H9 (cell line): Measurements from ENCODE around the gene R3HDM2. TPM values are rescaled to one million over a fixed set of nuclear protein-coding genes. Genes with fewer than 3 reads are reported as not detected.
A peak's percentile ranks its signal among the peaks of the same experiment; 100 is the strongest.

Experiments
- DNase-seq: peaks from one replicate; pipeline ENCODE4 v3.0.0-alpha.2; 2017
- H2AFZ ChIP-seq: one replicate; pipeline ENCODE4 v1.6.1; 2013; ENCODE audit warnings: mild to moderate bottlenecking, low read length, control low read depth, moderate library complexity
- H2AK5ac ChIP-seq: 2 replicates; pipeline ENCODE4 v1.6.1; 2013; ENCODE audit warnings: low read length, control low read depth, mixed read lengths; ENCODE audit not compliant: insufficient read length
- H2BK120ac ChIP-seq: one replicate; pipeline ENCODE4 v1.6.1; 2013; ENCODE audit warnings: low read depth, mild to moderate bottlenecking, low read length, control low read depth, inconsistent platforms; ENCODE audit not compliant: poor library complexity, severe bottlenecking
- H2BK12ac ChIP-seq: 2 replicates; pipeline ENCODE4 v1.6.1; 2013; ENCODE audit warnings: low read length, control low read depth, mixed read lengths, low read depth; ENCODE audit not compliant: insufficient read length
- H2BK15ac ChIP-seq: 2 replicates; pipeline ENCODE4 v1.6.1; 2013; ENCODE audit warnings: low read depth, low read length, control low read depth
- H2BK20ac ChIP-seq: one replicate; pipeline ENCODE4 v1.6.1; 2013; ENCODE audit warnings: low read depth, mild to moderate bottlenecking, low read length, control low read depth, inconsistent platforms; ENCODE audit not compliant: poor library complexity, severe bottlenecking
- H2BK5ac ChIP-seq: 2 replicates; pipeline ENCODE4 v1.6.1; 2013; ENCODE audit warnings: low read length, control low read depth, mixed read lengths; ENCODE audit not compliant: insufficient read length
- H3K14ac ChIP-seq: 2 replicates; pipeline ENCODE4 v1.6.1; 2013; ENCODE audit warnings: low read length, control low read depth; ENCODE audit not compliant: insufficient read depth
- H3K18ac ChIP-seq: 2 replicates; pipeline ENCODE4 v1.6.1; 2013; ENCODE audit warnings: low read depth, mild to moderate bottlenecking, mixed read lengths, low read length, control low read depth; ENCODE audit not compliant: insufficient read length
- H3K23ac ChIP-seq: 2 replicates; pipeline ENCODE4 v1.6.1; 2013; ENCODE audit warnings: low read length, control low read depth, mixed read lengths, low read depth; ENCODE audit not compliant: insufficient read length
- H3K23me2 ChIP-seq: 2 replicates; pipeline ENCODE4 v1.6.1; 2013; ENCODE audit warnings: low read depth, mild to moderate bottlenecking, mixed read lengths, low read length, control low read depth; ENCODE audit not compliant: insufficient read length, poor library complexity, severe bottlenecking
- H3K27ac ChIP-seq: 2 replicates; pipeline ENCODE4 v1.5.1; 2013; ENCODE audit warnings: low read length, control low read depth, mixed read lengths, low read depth; ENCODE audit not compliant: insufficient read length
- H3K27me3 ChIP-seq: 2 replicates; pipeline ENCODE4 v1.6.1; 2013; ENCODE audit warnings: low read length, control low read depth, inconsistent platforms; ENCODE audit not compliant: insufficient read depth
- H3K4ac ChIP-seq: 2 replicates; pipeline ENCODE4 v1.6.1; 2013; ENCODE audit warnings: low read depth, mild to moderate bottlenecking, control low read depth, inconsistent platforms, low read length, moderate library complexity
- H3K4me1 ChIP-seq: 2 replicates; pipeline ENCODE4 v1.6.1; 2013; ENCODE audit warnings: low read length, control low read depth, inconsistent platforms; ENCODE audit not compliant: insufficient read depth
- H3K4me2 ChIP-seq: 2 replicates; pipeline ENCODE4 v1.6.1; 2013; ENCODE audit warnings: low read length, control low read depth, mixed read lengths; ENCODE audit not compliant: insufficient read length, insufficient read depth
- H3K56ac ChIP-seq: 2 replicates; pipeline ENCODE4 v1.6.1; 2013; ENCODE audit warnings: low read depth, mild to moderate bottlenecking, mixed read lengths, low read length, control low read depth; ENCODE audit not compliant: insufficient read length
- H3K79me1 ChIP-seq: 2 replicates; pipeline ENCODE4 v1.6.1; 2013; ENCODE audit warnings: low read depth, mild to moderate bottlenecking, moderate library complexity, low read length, control low read depth, inconsistent platforms; ENCODE audit not compliant: insufficient read depth, poor library complexity, severe bottlenecking
- H3K79me2 ChIP-seq: 2 replicates; pipeline ENCODE4 v1.6.1; 2013; ENCODE audit warnings: low read length, control low read depth, inconsistent platforms; ENCODE audit not compliant: insufficient read depth
- H3K9ac ChIP-seq: 2 replicates; pipeline ENCODE4 v1.6.1; 2013; ENCODE audit warnings: low read length, control low read depth, mixed read lengths; ENCODE audit not compliant: insufficient read length; ENCODE audit errors: extremely low read depth
- H3K9me3 ChIP-seq: one replicate; pipeline ENCODE4 v1.6.1; 2013; ENCODE audit warnings: low read depth, low read length, inconsistent platforms; ENCODE audit not compliant: control insufficient read depth
- H3T11ph ChIP-seq: one replicate; pipeline ENCODE4 v1.6.1; 2013; ENCODE audit warnings: mild to moderate bottlenecking, low read length, control low read depth, inconsistent platforms
- H4K20me1 ChIP-seq: one replicate; pipeline ENCODE4 v1.6.1; 2013; ENCODE audit not compliant: control insufficient read depth, insufficient read length, insufficient read depth
- H4K5ac ChIP-seq: 2 replicates; pipeline ENCODE4 v1.6.1; 2013; ENCODE audit warnings: low read depth, mild to moderate bottlenecking, mixed read lengths, low read length, control low read depth; ENCODE audit not compliant: insufficient read length
- H4K8ac ChIP-seq: replicated peaks from 2 replicates; pipeline ENCODE4 v1.6.1; 2013; ENCODE audit warnings: low read length, control low read depth, mixed read lengths, low read depth; ENCODE audit not compliant: insufficient read length
- H4K91ac ChIP-seq: 2 replicates; pipeline ENCODE4 v1.6.1; 2013; ENCODE audit warnings: low read depth, mild to moderate bottlenecking, moderate library complexity, mixed read lengths, low read length, control low read depth; ENCODE audit not compliant: insufficient read length
- H3K27ac Mint-ChIP-seq, 3 experiments: 2 replicates in 2 of 3; 3 replicates in 1 of 3; pipeline ENCODE4 v1.8.0; 2020 to 2021; ENCODE audit warnings: mixed read lengths in 3 of 3, mild to moderate bottlenecking in 1 of 3, moderate library complexity in 1 of 3
- H3K27me3 Mint-ChIP-seq: 2 replicates; pipeline ENCODE4 v1.8.0; 2021; ENCODE audit warnings: low read depth, mild to moderate bottlenecking, moderate library complexity, mixed read lengths
- H3K36me3 Mint-ChIP-seq, 3 experiments: 2 replicates in 2 of 3; 3 replicates in 1 of 3; pipeline ENCODE4 v1.8.0; 2020 to 2021; ENCODE audit warnings: low read depth in 3 of 3, mixed read lengths in 3 of 3; ENCODE audit not compliant: insufficient read depth in 1 of 3
- H3K4me1 Mint-ChIP-seq, 2 experiments: 2 replicates each; pipeline ENCODE4 v1.8.0; 2020; ENCODE audit warnings: mixed read lengths in 2 of 2
- H3K4me3 Mint-ChIP-seq, 2 experiments: 2 replicates in 1 of 2; 3 replicates in 1 of 2; pipeline ENCODE4 v1.8.0; 2020 to 2021; ENCODE audit warnings: mild to moderate bottlenecking in 2 of 2, mixed read lengths in 2 of 2, moderate library complexity in 1 of 2
- H3K9me3 Mint-ChIP-seq, 2 experiments: 2 replicates in 1 of 2; 3 replicates in 1 of 2; pipeline ENCODE4 v1.8.0; 2020; ENCODE audit warnings: mild to moderate bottlenecking in 2 of 2, mixed read lengths in 2 of 2, moderate library complexity in 1 of 2
- whole genome bisulfite sequencing: extraction: QIAGEN DNeasy Blood & Tissue Kit; methylation state at CpG from one replicate; pipeline ENCODE4 v1.1.7; 2013; ENCODE audit warnings: missing lambda C conversion rate, low lambda C conversion rate, mixed read lengths; ENCODE audit not compliant: insufficient read length; ENCODE audit errors: extremely low coverage; 5-methylcytosine and 5-hydroxymethylcytosine counted together
- total RNA-seq: library from RNA; stranded (reverse); gene quantifications from 2 replicates; pipeline ENCODE4 v1.2.1, GENCODE V29; 2021
- TF ChIP-seq, protein P1 (sequence below): fragments of 200-600 bp; sonication (generic); conservative IDR thresholded peaks from 3 replicates; pipeline ENCODE4 v1.8.0; 2021; ENCODE audit warnings: antibody characterized with exemption, mild to moderate bottlenecking

The R3HDM2 gene
- total RNA-seq, 1 experiment from 2014 or later: 43.9 TPM

DNA sequence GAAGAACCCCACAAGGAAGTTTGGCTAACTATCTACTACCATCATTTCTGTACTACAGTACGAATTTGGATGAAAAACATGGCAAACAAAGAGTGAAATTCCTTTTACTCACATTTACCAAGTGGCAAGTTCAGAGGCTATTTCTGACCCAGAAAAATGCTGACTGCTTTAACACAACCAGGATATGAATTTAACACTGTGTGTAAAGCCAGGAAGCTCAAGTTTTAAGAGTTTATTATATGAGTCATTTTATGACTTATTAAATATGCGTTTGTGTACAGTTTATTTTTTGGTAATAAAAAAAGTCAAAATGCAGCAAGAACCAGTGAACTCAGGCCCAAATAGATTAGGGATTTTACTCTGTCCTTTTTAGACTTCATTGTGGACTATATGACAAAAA is 121.4 kb downstream of the R3HDM2 start:
- H2BK20ac ChIP-seq: no peak overlapping the region
- no peak overlapping the region for H3K4me2 ChIP-seq
- H3K27me3 Mint-ChIP-seq: no peaks in the 10 kb centered on the region
- no peak overlapping the region for H3K4ac ChIP-seq
- no peak overlapping the region for H3K18ac ChIP-seq
- H3K56ac ChIP-seq: no peak overlapping the region
- no peak overlapping the region for H3T11ph ChIP-seq
- H4K8ac ChIP-seq: no peak overlapping the region
- H3K36me3 Mint-ChIP-seq: peaks cover 0 to 14% (median 9%) of the 10 kb centered on the region in 3 experiments; a peak in 3 of 7 replicates
- peak overlapping the region; percentile 32 for H3K27ac ChIP-seq
- no peak overlapping the region for H2BK5ac ChIP-seq
- no peaks in the 10 kb centered on the region for H3K9me3 Mint-ChIP-seq
- H3K79me2 ChIP-seq: no peaks in the 10 kb centered on the region
- H3K27ac Mint-ChIP-seq: 0 out of 7 replicates have a peak overlapping the region, but pooled peaks of 1 of the 3 experiments have one; percentile 6
- WGBS: no CpG with 5 or more reads among the region's 2 CpGs
- no peak overlapping the region for H3K4me3 Mint-ChIP-seq
- no peak for DNase-seq
- no peaks in the 10 kb centered on the region for H3K23me2 ChIP-seq
- TF ChIP-seq, protein P1, sequence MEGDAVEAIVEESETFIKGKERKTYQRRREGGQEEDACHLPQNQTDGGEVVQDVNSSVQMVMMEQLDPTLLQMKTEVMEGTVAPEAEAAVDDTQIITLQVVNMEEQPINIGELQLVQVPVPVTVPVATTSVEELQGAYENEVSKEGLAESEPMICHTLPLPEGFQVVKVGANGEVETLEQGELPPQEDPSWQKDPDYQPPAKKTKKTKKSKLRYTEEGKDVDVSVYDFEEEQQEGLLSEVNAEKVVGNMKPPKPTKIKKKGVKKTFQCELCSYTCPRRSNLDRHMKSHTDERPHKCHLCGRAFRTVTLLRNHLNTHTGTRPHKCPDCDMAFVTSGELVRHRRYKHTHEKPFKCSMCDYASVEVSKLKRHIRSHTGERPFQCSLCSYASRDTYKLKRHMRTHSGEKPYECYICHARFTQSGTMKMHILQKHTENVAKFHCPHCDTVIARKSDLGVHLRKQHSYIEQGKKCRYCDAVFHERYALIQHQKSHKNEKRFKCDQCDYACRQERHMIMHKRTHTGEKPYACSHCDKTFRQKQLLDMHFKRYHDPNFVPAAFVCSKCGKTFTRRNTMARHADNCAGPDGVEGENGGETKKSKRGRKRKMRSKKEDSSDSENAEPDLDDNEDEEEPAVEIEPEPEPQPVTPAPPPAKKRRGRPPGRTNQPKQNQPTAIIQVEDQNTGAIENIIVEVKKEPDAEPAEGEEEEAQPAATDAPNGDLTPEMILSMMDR: no peak
- H2AK5ac ChIP-seq: no peak overlapping the region
- no peak overlapping the region for H4K91ac ChIP-seq
- no peaks in the 10 kb centered on the region for H3K79me1 ChIP-seq
- H3K14ac ChIP-seq: no peak overlapping the region
- no peaks in the 10 kb centered on the region for H4K20me1 ChIP-seq
- H3K9ac ChIP-seq: no peak overlapping the region
- H2BK120ac ChIP-seq: no peak overlapping the region
- H3K23ac ChIP-seq: no peak overlapping the region
- no peak overlapping the region for H2BK15ac ChIP-seq
- no peaks in the 10 kb centered on the region for H3K27me3 ChIP-seq
- no peaks in the 10 kb centered on the region for H3K4me1 Mint-ChIP-seq
- H3K9me3 ChIP-seq: no peaks in the 10 kb centered on the region
- no peak overlapping the region for H2BK12ac ChIP-seq
- H4K5ac ChIP-seq: no peak overlapping the region
- no peaks in the 10 kb centered on the region for H3K4me1 ChIP-seq
- no peak overlapping the region for H2AFZ ChIP-seq
